ENCODE data around the gene STAT3.
"Not testable (repeated sequence)": the region's sequence is repeated elsewhere in the genome, so short reads cannot be mapped to it uniquely, and the experiment has no call there.

- TF ChIP-seq, protein P1, sequence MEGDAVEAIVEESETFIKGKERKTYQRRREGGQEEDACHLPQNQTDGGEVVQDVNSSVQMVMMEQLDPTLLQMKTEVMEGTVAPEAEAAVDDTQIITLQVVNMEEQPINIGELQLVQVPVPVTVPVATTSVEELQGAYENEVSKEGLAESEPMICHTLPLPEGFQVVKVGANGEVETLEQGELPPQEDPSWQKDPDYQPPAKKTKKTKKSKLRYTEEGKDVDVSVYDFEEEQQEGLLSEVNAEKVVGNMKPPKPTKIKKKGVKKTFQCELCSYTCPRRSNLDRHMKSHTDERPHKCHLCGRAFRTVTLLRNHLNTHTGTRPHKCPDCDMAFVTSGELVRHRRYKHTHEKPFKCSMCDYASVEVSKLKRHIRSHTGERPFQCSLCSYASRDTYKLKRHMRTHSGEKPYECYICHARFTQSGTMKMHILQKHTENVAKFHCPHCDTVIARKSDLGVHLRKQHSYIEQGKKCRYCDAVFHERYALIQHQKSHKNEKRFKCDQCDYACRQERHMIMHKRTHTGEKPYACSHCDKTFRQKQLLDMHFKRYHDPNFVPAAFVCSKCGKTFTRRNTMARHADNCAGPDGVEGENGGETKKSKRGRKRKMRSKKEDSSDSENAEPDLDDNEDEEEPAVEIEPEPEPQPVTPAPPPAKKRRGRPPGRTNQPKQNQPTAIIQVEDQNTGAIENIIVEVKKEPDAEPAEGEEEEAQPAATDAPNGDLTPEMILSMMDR (IDR thresholded peaks at IDR 0.05), result not testable (repeated sequence)
- not testable (repeated sequence) for TF ChIP-seq EZH2 (IDR thresholded peaks at IDR 0.05; ENCODE audit: borderline replicate concordance, insufficient read depth, low read depth, low read length, poor library complexity, severe bottlenecking)
Measured at GRCh38 chr17:42317967-42318366, 70.3 kb downstream of the STAT3 start.

Measured in B cell (primary cell).